GM18870 (cell line): ENCODE data around the gene PIK3R3.
A peak's percentile ranks its signal among the peaks of the same experiment; 100 is the strongest.
"Not testable (repeated sequence)": the region's sequence is repeated elsewhere in the genome, so short reads cannot be mapped to it uniquely, and the experiment has no call there.

Source experiments
- ATAC-seq: cut with Tn5 transposase; IDR thresholded peaks from one replicate; pipeline ENCODE4 v1.9.1; 2021; ENCODE audit warnings: moderate library complexity; ENCODE audit not compliant: unreplicated experiment

Gene PIK3R3

DNA sequence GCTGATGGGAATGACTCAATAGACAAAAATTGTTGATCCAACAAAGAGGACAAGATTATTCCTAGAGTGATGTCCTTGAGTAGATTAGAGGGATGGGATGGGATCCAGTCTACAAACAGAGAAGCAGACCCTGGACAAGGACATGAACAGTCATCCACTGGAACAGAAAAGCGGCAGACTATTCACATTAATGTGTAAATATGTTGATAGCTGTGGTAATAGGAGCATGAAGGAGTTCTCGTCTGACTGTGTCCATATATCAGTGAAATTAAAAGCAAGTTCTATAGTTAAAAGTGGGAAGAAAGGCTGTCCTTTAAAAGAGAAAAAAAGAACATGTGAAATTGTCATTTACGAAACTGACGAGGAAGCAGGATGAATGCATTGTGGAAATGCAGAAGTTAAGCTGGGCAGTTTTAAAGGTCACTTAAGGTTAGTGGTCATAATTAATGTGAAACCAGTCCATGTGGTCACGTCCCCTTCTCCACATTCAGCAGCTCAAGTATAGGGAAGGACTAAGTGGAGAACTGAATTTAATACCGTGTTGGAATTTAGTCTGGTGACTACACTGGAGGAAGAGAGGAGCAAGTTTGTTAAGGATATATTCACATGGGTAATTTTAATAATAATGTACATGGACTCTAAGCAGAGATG, 62.1 kb downstream of the PIK3R3 start:
- no peak for ATAC-seq

GRCh38 chr1:46068525-46068924, 63.9 kb downstream of the PIK3R3 start:
- ATAC-seq, result no peak

DNA sequence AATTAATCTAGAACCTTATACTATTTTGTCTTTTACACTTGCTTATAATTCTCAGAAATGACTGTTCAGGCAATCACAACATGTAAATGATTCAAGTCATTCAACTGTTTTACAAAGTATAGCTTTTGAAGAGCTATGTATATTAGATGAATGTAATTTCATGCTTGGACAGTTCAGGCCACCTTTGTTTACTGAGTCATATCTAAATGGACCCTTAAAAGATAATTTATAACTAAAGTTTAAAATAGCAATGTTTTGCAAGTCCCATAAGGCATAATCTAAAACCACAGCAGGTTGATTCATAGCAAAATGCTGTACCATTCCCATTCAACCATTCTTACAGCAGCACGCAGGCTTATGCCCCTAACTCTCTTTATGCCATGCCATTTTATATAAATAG, 64.8 kb downstream of the PIK3R3 start:
- ATAC-seq, result no peak

GRCh38 chr1:46065405-46065804, 67.0 kb downstream of the PIK3R3 start:
- ATAC-seq, result no peak

- ATAC-seq, result no peak
Observed at GRCh38 chr1:46064708-46065107, 67.7 kb downstream of the PIK3R3 start.

DNA sequence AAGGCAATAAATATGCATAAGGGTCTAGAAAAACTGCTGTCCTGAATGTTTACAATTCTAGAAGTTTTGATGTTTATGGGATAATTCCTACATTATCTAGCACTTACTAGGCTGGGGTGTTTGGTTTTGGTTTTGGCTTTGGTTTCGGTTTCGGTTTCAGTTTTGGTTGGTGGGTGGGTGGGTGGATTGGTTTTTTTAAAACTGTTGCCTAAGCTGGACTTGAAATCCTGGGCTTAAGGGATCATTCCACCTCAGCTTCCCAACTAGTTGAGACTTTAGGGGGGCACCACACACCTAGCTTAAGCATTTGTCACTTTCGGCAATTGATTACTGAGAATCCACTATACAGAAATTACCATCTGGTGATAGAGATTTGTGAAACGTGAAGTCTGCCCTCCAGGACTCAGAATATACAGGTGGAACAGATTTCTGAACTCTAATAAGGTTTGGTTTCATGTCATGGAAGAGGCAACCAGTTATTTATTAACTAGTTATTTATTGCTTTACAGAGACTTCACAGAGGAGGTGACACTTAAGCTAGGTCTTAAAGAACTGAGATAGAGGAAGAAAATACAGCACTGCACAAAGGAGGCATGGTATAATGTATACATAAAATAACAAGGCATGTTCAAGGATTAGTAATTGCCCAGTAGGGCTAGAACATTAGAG, 69.6 kb downstream of the PIK3R3 start:
- ATAC-seq, result peak; percentile 72

DNA sequence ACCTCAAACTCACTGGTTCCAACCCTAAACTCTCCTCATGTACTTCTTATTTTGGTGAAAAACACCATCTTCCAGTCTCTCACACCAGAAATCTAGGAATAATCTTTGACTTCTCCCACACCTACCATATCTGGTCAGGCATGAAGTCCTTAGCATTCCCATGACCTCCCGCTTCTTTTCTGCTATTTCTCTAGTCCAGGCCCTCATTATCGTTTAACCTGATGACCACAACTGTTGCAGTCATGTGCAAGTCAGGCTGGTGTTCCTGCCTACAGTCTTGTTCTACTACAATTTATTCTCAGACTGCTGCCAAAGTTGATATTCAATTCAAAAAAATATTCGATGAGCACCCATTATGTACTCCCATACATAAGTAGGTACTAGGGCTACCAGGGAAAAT, 71.3 kb downstream of the PIK3R3 start:
- ATAC-seq, result no peak

DNA sequence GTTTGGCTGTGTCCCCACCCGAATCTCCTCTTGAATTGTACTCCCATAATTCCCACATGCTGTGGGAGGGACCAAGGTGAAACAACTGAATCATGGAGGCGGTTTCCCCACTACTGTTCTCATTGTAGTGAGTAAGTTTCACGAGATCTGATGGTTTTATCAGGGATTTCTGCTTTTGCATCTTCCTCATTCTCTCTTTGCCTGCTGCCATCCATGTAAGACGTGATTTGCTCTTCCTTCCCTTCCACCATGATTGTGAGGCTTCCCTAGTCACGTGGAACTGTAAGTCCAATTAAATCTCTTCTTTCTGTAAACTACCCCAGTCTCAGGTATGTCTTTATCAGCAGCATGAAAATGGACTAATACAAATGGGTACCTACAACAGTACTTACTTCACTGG, 73.5 kb downstream of the PIK3R3 start:
- no peak for ATAC-seq

DNA sequence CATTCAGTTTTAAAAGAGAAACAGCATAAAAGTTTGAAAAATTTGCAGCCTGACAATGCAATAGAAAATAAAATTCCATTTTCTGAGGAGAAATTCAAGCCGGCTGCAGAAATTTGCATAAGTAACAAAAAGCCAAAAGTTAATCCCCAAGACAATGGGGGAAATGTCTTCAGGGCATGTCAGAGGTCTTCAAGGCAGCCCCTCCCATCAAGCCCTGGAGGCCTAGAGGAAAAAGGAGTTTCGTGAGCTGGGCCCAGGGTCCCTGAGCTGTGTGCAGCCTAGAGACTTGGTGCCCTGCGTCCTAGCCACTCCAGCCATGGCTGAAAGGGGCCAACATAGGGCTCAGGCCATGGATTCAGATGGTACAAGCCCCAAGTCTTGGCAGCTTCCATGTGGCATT, 74.6 kb downstream of the PIK3R3 start:
- ATAC-seq, result no peak

GRCh38 chr1:46057215-46057614, 75.2 kb downstream of the PIK3R3 start:
- not testable (repeated sequence) for ATAC-seq

- ATAC-seq, result no peak
Observed at GRCh38 chr1:46056325-46056724, 76.1 kb downstream of the PIK3R3 start.

- ATAC-seq, result no peak
Observed at GRCh38 chr1:46053734-46054133, 78.7 kb downstream of the PIK3R3 start.

- ATAC-seq, result no peak
Observed at GRCh38 chr1:46044116-46044515, 88.3 kb downstream of the PIK3R3 start.

GRCh38 chr1:46043458-46044017, 88.9 kb downstream of the PIK3R3 start:
- ATAC-seq, result peak; percentile 78

GRCh38 chr1:46041974-46042373, 90.5 kb downstream of the PIK3R3 start:
- no peak for ATAC-seq

GRCh38 chr1:46041551-46041950, 90.9 kb downstream of the PIK3R3 start:
- no peak for ATAC-seq

GRCh38 chr1:46039571-46040052, 92.8 kb downstream of the PIK3R3 start:
- no peak for ATAC-seq

DNA sequence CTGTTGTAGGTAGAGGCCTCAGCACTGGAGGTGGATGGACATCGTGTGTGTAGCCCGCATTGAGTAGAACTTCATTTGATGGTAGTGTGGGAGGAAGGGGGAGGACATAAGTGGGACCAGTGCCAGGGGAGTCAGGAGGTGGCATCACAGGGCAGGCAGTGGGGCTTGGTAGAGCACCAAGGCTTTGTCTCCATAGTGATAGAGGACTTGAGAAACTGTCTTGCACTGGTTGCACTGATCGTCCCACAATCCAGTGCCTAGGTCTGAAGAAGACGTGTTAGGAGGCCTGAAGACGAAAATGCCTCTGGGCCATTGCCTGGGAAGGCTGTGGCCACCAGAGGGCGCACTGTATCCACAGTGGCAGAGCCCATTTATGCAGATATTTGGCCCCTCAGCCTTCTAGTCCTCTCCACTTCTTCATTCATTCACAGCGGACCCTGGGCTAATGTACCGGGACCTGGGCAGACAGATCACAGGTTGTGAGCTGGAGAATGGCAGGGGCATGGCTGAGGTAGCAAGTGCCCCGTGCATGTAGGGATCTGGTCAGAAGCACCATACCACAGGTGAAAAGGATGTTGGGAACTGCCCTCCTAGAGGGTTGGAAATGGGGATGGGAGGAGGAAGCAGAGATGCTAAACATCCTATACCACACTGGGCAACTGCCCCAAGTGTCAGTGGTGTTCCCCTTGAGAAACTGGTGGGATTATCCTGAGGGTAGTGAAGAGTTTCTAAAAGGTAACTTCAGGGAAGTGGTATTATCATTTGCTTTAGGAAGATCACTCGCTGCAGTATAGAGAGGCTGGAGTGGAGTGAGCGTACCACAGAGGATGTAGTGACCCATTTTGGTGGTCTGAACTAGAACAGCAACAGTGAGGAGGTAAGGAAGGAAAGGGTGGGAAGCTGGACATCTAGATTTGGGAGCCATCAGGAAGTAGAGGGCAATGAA, 95.3 kb downstream of the PIK3R3 start:
- ATAC-seq, result no peak

GRCh38 chr1:46034601-46035516, 97.6 kb downstream of the PIK3R3 start:
- no peak for ATAC-seq
